Esophagus squamous epithelium (tissue), 5 donors: ENCODE results near the gene MED16. TPM values are rescaled to one million over a fixed set of nuclear protein-coding genes. Genes with fewer than 3 reads are reported as not detected.

Experiments
- DNase-seq: peaks from one replicate; lab custom pipeline; 2025; lab: John Stamatoyannopoulos, UW
- H3K27ac ChIP-seq, 4 donors: fragments of 200-600 bp; sonication (generic); one replicate each; pipeline ENCODE4 v1.5.1; 2016 to 2019; ENCODE audit warnings: mild to moderate bottlenecking in 1 of 4
- H3K27me3 ChIP-seq, 4 donors: fragments of 200-600 bp; sonication (generic); 1 replicate in 3 of 4; 2 replicates in 1 of 4; pipeline versions ENCODE4 v1.5.1 to v1.6.0; 2017 to 2021; ENCODE audit warnings: antibody characterized with exemption in 1 of 4
- H3K36me3 ChIP-seq, 3 donors: fragments of 200-600 bp; sonication (generic); one replicate each; pipeline ENCODE4 v1.5.1; 2016 to 2019
- H3K4me1 ChIP-seq, 3 donors: fragments of 200-600 bp; sonication (generic); one replicate each; pipeline ENCODE4 v1.5.1; 2017 to 2019
- H3K4me3 ChIP-seq, 4 donors: fragments of 200-600 bp; sonication (generic); 1 replicate in 3 of 4; 2 replicates in 1 of 4; pipeline ENCODE4 v1.5.1; 2016 to 2019; ENCODE audit warnings: mild to moderate bottlenecking in 2 of 4, moderate library complexity in 1 of 4
- H3K9me3 ChIP-seq, 3 donors: fragments of 200-600 bp; sonication (generic); one replicate each; pipeline ENCODE4 v1.5.1; 2016 to 2019
- POLR2A ChIP-seq, 4 donors: fragments of 450-650 bp; IDR thresholded peaks; one replicate each; pipeline ENCODE4 v1.6.1; 2017; ENCODE audit warnings: antibody characterized with exemption in 4 of 4, mild to moderate bottlenecking in 4 of 4, moderate library complexity in 3 of 4
- WGBS, 2 donors: methylation state at CpG; one replicate each; pipeline ENCODE4 v1.1.5; 2018; 5-methylcytosine and 5-hydroxymethylcytosine counted together
- intact Hi-C: fragments of 100-400 bp; cut with DNase I; formaldehyde crosslinking; loops from one replicate; pipeline ENCODE4 v1.15.0; 2022
- total RNA-seq, 4 donors: library from RNA; depleted of rRNA; stranded (reverse); fragments of >200 nt; gene quantifications; one replicate each; pipeline ENCODE4 v1.1.0, GENCODE V29; 2016
- TF ChIP-seq, protein P1 (sequence below), 6 experiments: fragments of 450-650 bp in 4 of 6; fragments of 200-600 bp in 2 of 6; sonication (generic) in 2 of 6; IDR thresholded peaks; one replicate each; pipeline ENCODE4 v1.5.1; 2016 to 2019; ENCODE audit warnings: antibody characterized with exemption in 6 of 6, mild to moderate bottlenecking in 4 of 6, moderate library complexity in 4 of 6
- donor health status: DM: yes; HTN: yes; CAD: no.

The MED16 gene
- total RNA-seq, 4 donors from 2014 or later, result 23.7 to 64.9 (median 32.5) TPM

DNA sequence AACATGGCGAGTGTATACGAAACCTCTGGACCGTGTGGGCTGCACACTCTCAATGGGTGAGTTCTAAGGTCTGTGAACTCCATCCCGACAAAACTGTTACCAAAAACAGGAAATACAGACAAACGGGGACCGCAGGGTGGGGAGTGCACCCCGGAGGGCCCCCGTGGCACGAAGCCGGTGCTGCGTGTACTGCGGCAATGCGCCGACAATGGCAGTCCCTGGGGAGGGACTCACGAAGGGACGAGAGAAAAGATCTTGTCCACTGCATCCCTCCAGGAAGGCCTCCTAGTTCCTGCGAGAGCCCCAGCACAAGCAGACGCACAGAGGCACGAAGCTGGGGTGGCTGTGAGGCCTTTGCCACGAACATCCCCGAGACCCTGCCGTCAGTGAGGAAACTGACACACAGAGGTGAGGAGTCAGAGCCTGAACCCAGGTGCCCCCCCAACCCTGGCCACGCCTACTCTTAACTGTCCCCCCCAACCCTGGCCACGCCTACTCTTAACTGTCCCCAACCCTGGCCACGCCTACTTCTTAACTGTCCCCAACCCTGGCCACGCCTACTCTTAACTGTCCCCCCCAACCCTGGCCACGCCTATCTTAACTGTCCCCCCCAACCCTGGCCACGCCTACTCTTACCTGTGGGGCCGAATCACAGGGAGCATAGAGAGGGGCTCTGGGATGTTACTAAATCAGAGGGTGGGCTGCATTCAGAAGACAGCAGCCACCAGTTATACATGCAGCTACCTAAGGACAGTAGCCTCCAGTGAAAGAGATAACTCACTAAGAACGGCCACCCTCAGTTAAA lies 4.2 kb downstream of the MED16 start:
- intact Hi-C loops, result no loop called here
- Histone ChIP-seq H3K9me3 (no peaks in the 10 kb centered on the region), H3K4me3 (no peak overlapping the region), H3K27ac (no peak overlapping the region), H3K4me1 (peaks cover 8 to 30% (median 9%) of the 10 kb centered on the region in 3 donors), H3K36me3 (peaks cover 27 to 71% (median 40%) of the 10 kb centered on the region in 3 donors), H3K27me3 (no peaks in the 10 kb centered on the region)
- TF ChIP-seq POLR2A (IDR thresholded peaks at IDR 0.05), result no peak
- TF ChIP-seq, protein P1, sequence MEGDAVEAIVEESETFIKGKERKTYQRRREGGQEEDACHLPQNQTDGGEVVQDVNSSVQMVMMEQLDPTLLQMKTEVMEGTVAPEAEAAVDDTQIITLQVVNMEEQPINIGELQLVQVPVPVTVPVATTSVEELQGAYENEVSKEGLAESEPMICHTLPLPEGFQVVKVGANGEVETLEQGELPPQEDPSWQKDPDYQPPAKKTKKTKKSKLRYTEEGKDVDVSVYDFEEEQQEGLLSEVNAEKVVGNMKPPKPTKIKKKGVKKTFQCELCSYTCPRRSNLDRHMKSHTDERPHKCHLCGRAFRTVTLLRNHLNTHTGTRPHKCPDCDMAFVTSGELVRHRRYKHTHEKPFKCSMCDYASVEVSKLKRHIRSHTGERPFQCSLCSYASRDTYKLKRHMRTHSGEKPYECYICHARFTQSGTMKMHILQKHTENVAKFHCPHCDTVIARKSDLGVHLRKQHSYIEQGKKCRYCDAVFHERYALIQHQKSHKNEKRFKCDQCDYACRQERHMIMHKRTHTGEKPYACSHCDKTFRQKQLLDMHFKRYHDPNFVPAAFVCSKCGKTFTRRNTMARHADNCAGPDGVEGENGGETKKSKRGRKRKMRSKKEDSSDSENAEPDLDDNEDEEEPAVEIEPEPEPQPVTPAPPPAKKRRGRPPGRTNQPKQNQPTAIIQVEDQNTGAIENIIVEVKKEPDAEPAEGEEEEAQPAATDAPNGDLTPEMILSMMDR (IDR thresholded peaks at IDR 0.05), result no peak
- 79 to 90% methylated on average over 17 to 27 of the region's 30 CpGs for WGBS, 2 donors
- no peak for DNase-seq

DNA sequence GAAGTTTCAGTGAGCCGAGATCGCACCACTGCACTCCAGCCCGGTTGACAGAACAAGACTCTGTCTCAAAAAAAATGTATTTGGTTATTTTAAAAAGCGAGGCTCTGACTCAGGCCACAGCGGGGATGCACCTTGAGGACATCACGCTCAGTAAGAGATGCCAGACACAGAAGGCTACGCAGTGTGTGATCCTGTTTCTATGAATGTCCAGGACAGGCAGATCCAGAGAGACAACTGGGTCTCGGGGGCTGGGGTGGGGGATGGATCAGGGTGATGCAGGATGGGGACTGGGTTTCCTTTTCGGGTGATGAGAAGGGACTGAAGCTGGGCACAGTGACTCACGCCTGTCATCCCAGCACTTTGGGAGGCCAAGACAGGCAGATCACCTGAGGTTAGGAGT lies 5.4 kb downstream of the MED16 start:
- TF ChIP-seq POLR2A (IDR thresholded peaks at IDR 0.05), result no peak
- TF ChIP-seq, protein P1 (IDR thresholded peaks at IDR 0.05), result no peak
- WGBS, 2 donors, result 89 to 90% methylated on average over 7 to 9 of the region's 10 CpGs
- H3K4me1 ChIP-seq, result peaks cover 8 to 29% (median 9%) of the 10 kb centered on the region in 3 donors
- no peak overlapping the region for H3K4me3 ChIP-seq
- H3K9me3 ChIP-seq, result no peaks in the 10 kb centered on the region
- intact Hi-C loops, result no loop called here
- H3K27ac ChIP-seq, result no peak overlapping the region
- H3K27me3 ChIP-seq, result no peaks in the 10 kb centered on the region
- no peak for DNase-seq
- peaks cover 27 to 83% (median 41%) of the 10 kb centered on the region in 3 donors for H3K36me3 ChIP-seq

DNA sequence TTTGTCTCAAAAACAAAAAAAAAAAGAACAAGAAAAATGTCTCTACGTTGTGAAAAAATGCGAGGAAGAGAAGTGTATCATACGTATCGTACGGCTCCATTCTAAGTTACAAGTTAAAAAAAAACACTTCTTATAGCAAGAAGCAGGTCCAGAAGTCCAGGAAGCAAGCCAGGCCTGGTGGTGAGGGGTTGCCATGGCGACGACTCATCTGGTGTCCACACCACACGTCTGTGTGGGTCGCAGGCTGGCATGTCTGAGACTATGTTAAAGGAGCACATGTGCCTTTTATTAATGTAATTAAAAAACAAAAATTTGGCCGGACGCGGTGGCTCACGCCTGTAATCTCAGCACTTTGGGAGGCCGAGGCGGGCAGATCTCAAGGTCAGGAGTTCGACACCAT lies 5.9 kb downstream of the MED16 start:
- H3K4me1 ChIP-seq, result peaks cover 4 to 25% (median 7%) of the 10 kb centered on the region in 3 donors
- WGBS, 2 donors, result 79 to 82% methylated on average over 16 of the region's 16 CpGs
- no peaks in the 10 kb centered on the region for H3K27me3 ChIP-seq
- peaks cover 27 to 88% (median 46%) of the 10 kb centered on the region in 3 donors for H3K36me3 ChIP-seq
- H3K9me3 ChIP-seq, result no peaks in the 10 kb centered on the region
- TF ChIP-seq, protein P1 (IDR thresholded peaks at IDR 0.05), result no peak
- TF ChIP-seq POLR2A (IDR thresholded peaks at IDR 0.05), result no peak
- no peak for DNase-seq
- intact Hi-C loops, result no loop called here
- H3K27ac ChIP-seq, result no peak overlapping the region
- H3K4me3 ChIP-seq, result no peak overlapping the region

DNA sequence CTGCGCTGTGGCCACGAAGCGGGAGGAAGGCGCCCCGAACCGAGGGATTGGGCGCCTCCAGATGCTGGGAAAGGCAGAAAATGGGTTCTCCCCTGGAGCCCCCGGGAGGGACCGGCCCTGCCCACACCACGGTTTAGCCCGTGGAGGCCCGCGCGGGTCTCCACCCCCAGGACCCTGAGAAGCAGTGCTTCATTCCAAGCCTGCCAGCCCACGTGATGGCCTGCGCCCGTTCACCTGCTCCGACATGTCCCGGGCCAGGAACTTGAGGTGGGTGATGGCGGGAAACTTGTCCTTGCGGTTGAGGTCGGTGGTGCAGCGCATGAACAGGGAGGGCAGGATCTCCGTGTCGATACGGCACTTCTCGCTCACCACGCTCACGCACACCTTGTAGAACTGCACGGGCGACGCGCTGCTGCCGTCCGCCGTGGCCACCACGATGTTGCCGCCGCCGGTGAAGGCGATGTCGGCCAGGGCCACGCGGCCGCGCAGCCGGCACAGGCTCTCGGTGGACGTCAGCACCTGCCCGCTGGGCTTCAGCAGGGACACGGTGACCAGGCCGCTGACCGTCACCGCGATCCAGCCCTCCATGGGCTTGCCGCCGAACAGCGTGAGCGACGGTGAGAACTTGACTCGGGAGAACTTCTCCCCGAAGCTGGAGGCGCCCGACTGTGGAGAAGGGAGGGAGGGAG lies 7.3 kb downstream of the MED16 start:
- H3K36me3 ChIP-seq, result peaks cover 36 to 100% (median 59%) of the 10 kb centered on the region in 3 donors
- H3K27ac ChIP-seq, result no peak overlapping the region
- WGBS, 2 donors, result 93 to 95% methylated on average over 17 to 31 of the region's 64 CpGs
- no peak for DNase-seq
- TF ChIP-seq, protein P1 (IDR thresholded peaks at IDR 0.05), result no peak
- no peak for TF ChIP-seq POLR2A (IDR thresholded peaks at IDR 0.05)
- H3K4me1 ChIP-seq, result peaks cover 0 to 11% (median 0%) of the 10 kb centered on the region in 3 donors
- no peaks in the 10 kb centered on the region for H3K9me3 ChIP-seq
- intact Hi-C loops, result no loop called here
- H3K4me3 ChIP-seq, result no peak overlapping the region
- H3K27me3 ChIP-seq, result no peaks in the 10 kb centered on the region
